OCI-LY7 (cell line): ENCODE data around the gene GPR89B. TPM values are rescaled to one million over a fixed set of nuclear protein-coding genes. Genes with fewer than 3 reads are reported as not detected.

Source experiments
- BruUV-seq: library from RNA; stranded (reverse); fragments of 400-500 nt; replicated peaks from 2 replicates; lab custom pipeline; 2021; lab: Mats Ljungman, UMichigan
- CTCF ChIA-PET: fragments of 300-600 bp; sonication (Branson Sonifier 250); formaldehyde crosslinking; loops from one replicate; lab custom pipeline; 2022; ENCODE audit warnings: antibody characterized with exemption; ENCODE audit not compliant: unreplicated experiment; lab: Charles Lee
- POLR2A ChIA-PET: fragments of 300-600 bp; sonication (Branson Sonifier 250); formaldehyde crosslinking; loops from one replicate; lab custom pipeline; 2022; ENCODE audit warnings: antibody characterized with exemption; lab: Charles Lee
- DNase-seq: peaks from one replicate; pipeline ENCODE4 v3.0.0-alpha.2; 2015; ENCODE audit warnings: low spot score
- H2AFZ ChIP-seq: fragments of 200-600 bp; sonication (generic), shearing (Covaris generic); 2 replicates; pipeline ENCODE4 v1.6.1; 2014; ENCODE audit warnings: mild to moderate bottlenecking, antibody characterized with exemption, low read length, moderate library complexity
- H3K27ac ChIP-seq: fragments of 200-600 bp; sonication (generic); 2 replicates; pipeline ENCODE4 v1.5.1; 2014; ENCODE audit warnings: mixed run types, low read depth, mild to moderate bottlenecking, moderate library complexity, low read length, inconsistent platforms; ENCODE audit not compliant: poor library complexity, severe bottlenecking
- H3K36me3 ChIP-seq: fragments of 200-600 bp; sonication (generic); 2 replicates; pipeline ENCODE4 v1.6.1; 2014; ENCODE audit warnings: mild to moderate bottlenecking, antibody characterized with exemption, low read length, moderate library complexity, mixed read lengths; ENCODE audit not compliant: insufficient read depth
- H3K4me1 ChIP-seq: fragments of 200-600 bp; sonication (generic); 2 replicates; pipeline ENCODE4 v1.5.1; 2014; ENCODE audit warnings: mild to moderate bottlenecking, low read length; ENCODE audit not compliant: insufficient read depth, poor library complexity, severe bottlenecking
- H3K4me2 ChIP-seq: fragments of 200-600 bp; sonication (generic); 2 replicates; pipeline ENCODE4 v1.6.1; 2014; ENCODE audit warnings: mild to moderate bottlenecking, low read length
- H3K4me3 ChIP-seq: fragments of 200-600 bp; sonication (generic); 2 replicates; pipeline ENCODE4 v1.5.1; 2014; ENCODE audit warnings: mild to moderate bottlenecking, low read depth, low read length; ENCODE audit not compliant: poor library complexity, severe bottlenecking
- H3K79me2 ChIP-seq: fragments of 200-600 bp; sonication (generic); 2 replicates; pipeline ENCODE4 v1.6.1; 2016; ENCODE audit warnings: low read depth, mild to moderate bottlenecking, low read length, moderate library complexity, mixed read lengths; ENCODE audit not compliant: insufficient read depth
- H3K9me2 ChIP-seq: fragments of 200-600 bp; sonication (generic); 2 replicates; pipeline ENCODE4 v1.6.1; 2016; ENCODE audit warnings: mild to moderate bottlenecking, low read length, mixed read lengths; ENCODE audit not compliant: insufficient read depth
- H3K9me3 ChIP-seq: fragments of 200-600 bp; sonication (generic); 2 replicates; pipeline ENCODE4 v1.6.1; 2014; ENCODE audit warnings: mild to moderate bottlenecking, mixed run types, low read length, mixed read lengths
- H4K20me1 ChIP-seq: fragments of 200-600 bp; sonication (generic); 2 replicates; pipeline ENCODE4 v1.6.1; 2014; ENCODE audit warnings: mild to moderate bottlenecking, antibody characterized with exemption, low read length, moderate library complexity, mixed read lengths; ENCODE audit not compliant: insufficient read depth
- CTCF ChIP-seq: fragments of 200-600 bp; sonication (generic); conservative IDR thresholded peaks from 2 replicates; pipeline ENCODE4 v1.5.1; 2014; ENCODE audit warnings: mild to moderate bottlenecking, antibody characterized with exemption, low read length, moderate library complexity, mixed read lengths
- EZH2phosphoT487 ChIP-seq: fragments of 200-600 bp; sonication (generic); IDR thresholded peaks from 2 replicates; pipeline ENCODE4 v1.6.1; 2018; ENCODE audit warnings: low read depth, borderline replicate concordance, mild to moderate bottlenecking, mixed run types, antibody characterized with exemption, low read length, moderate library complexity, mixed read lengths
- intact Hi-C: fragments of 100-400 bp; cut with micrococcal nuclease; formaldehyde crosslinking; loops from one replicate; pipeline ENCODE4 v1.10.0; 2022; ENCODE audit not compliant: unreplicated experiment
- total RNA-seq, 2 experiments: library from RNA; depleted of rRNA in 1 of 2; stranded (reverse); fragments of >200 nt in 1 of 2; shearing (Covaris generic) in 1 of 2; gene quantifications; 2 replicates each; pipeline ENCODE4 v1.2.3, GENCODE V29; 2014 to 2022

Gene GPR89B
- total RNA-seq, 2 experiments from 2014 or later = 15.8 to 26.8 TPM

- no peak overlapping the region for H3K4me2 ChIP-seq
- no peaks in the 10 kb centered on the region for H4K20me1 ChIP-seq
- no peaks in the 10 kb centered on the region for H3K9me3 ChIP-seq
- H3K9me2 ChIP-seq = no peaks in the 10 kb centered on the region
- no peak overlapping the region for H2AFZ ChIP-seq
- intact Hi-C loops = loop anchor here (2.0 to 5.0 kb wide), 3 partner anchors 265 to 620 kb away; no protein-coding TSS in a partner anchor
- DNase-seq = peak; percentile 55
- no peaks in the 10 kb centered on the region for H3K79me2 ChIP-seq
- no peaks in the 10 kb centered on the region for H3K4me1 ChIP-seq
- ChIA-PET CTCF (interaction anchor here (1.3 kb wide), 1 partner anchor 191 kb away, joined by 3 read pairs; no protein-coding TSS in a partner anchor), POLR2A (no interaction called here)
- no peaks in the 10 kb centered on the region for H3K36me3 ChIP-seq
- H3K27ac ChIP-seq = no peak overlapping the region
- TF ChIP-seq EZH2phosphoT487 (no peak), CTCF (peak; percentile 98)
- no TSS peak for BruUV-seq
- no peak overlapping the region for H3K4me3 ChIP-seq
Observed at GRCh38 chr1:147892731-147893214, 35.4 kb upstream of the GPR89B start.

GRCh38 chr1:147895123-147895522 is 33.1 kb upstream of the GPR89B start:
- H4K20me1 ChIP-seq = no peaks in the 10 kb centered on the region
- no peaks in the 10 kb centered on the region for H3K36me3 ChIP-seq
- no peak overlapping the region for H3K4me2 ChIP-seq
- DNase-seq = no peak
- CTCF ChIA-PET = no interaction called here
- no peaks in the 10 kb centered on the region for H3K9me3 ChIP-seq
- intact Hi-C loops = no loop called here
- no peak overlapping the region for H3K4me3 ChIP-seq
- no peak for TF ChIP-seq EZH2phosphoT487
- no peak for TF ChIP-seq CTCF
- no peaks in the 10 kb centered on the region for H3K9me2 ChIP-seq
- no peak overlapping the region for H2AFZ ChIP-seq
- no peaks in the 10 kb centered on the region for H3K79me2 ChIP-seq
- H3K27ac ChIP-seq = no peak overlapping the region
- BruUV-seq = no TSS peak
- H3K4me1 ChIP-seq = no peaks in the 10 kb centered on the region
- POLR2A ChIA-PET = interaction anchor here (0.9 kb wide), 1 partner anchor 152 kb away, joined by 3 read pairs; no protein-coding TSS in a partner anchor

- Histone ChIP-seq H4K20me1 (no peaks in the 10 kb centered on the region), H3K27ac (no peak overlapping the region), H3K4me2 (no peak overlapping the region), H3K9me3 (no peaks in the 10 kb centered on the region), H2AFZ (no peak overlapping the region), H3K4me1 (no peaks in the 10 kb centered on the region), H3K79me2 (no peaks in the 10 kb centered on the region), H3K4me3 (no peak overlapping the region), H3K9me2 (no peaks in the 10 kb centered on the region), H3K36me3 (no peaks in the 10 kb centered on the region)
- intact Hi-C loops = no loop called here
- no TSS peak for BruUV-seq
- no peak for TF ChIP-seq CTCF
- TF ChIP-seq EZH2phosphoT487 = no peak
- ChIA-PET CTCF (no interaction called here), POLR2A (interaction anchor here (1.1 kb wide), 1 partner anchor 10 kb away, joined by 4 read pairs; no protein-coding TSS in a partner anchor)
- no peak for DNase-seq
Observed at GRCh38 chr1:147897029-147897752, 31.0 kb upstream of the GPR89B start.
